ENCODE data around the gene ZNF607.

- TF ChIP-seq POLR2AphosphoS5 (IDR thresholded peaks at IDR 0.05; ENCODE audit: borderline replicate concordance, low read depth, low read length) (no peak), EZH2 (IDR thresholded peaks at IDR 0.05) (no peak)
Measured at GRCh38 chr19:37698216-37698615, 21.3 kb downstream of the ZNF607 start.
